Activated CD8-positive, alpha-beta memory T cell treated with anti-CD3 and anti-CD28 coated beads, Interleukin-2, amount 50 U/mL, for 4 hours (primary cell): ENCODE data around the gene ABCB9.
A peak's percentile ranks its signal among the peaks of the same experiment; 100 is the strongest.

Experiments
- DNase-seq: peaks from one replicate; pipeline ENCODE4 v3.0.0-alpha.2; 2020

ABCB9 gene

GRCh38 chr12:122891661-122892525 is 74.4 kb downstream of the ABCB9 start:
- DNase-seq, result no peak

- no peak for DNase-seq
Observed at GRCh38 chr12:122889761-122890520, 76.3 kb downstream of the ABCB9 start.

GRCh38 chr12:122888232-122888752 is 78.0 kb downstream of the ABCB9 start:
- no peak for DNase-seq

- DNase-seq, result no peak
Observed at GRCh38 chr12:122887819-122888212, 78.4 kb downstream of the ABCB9 start.

GRCh38 chr12:122886851-122887818 is 79.1 kb downstream of the ABCB9 start:
- DNase-seq, result peak; percentile 40

- DNase-seq, result no peak
Observed at GRCh38 chr12:122886161-122886560, 80.1 kb downstream of the ABCB9 start.

- DNase-seq, result no peak
Observed at GRCh38 chr12:122884860-122885259, 81.4 kb downstream of the ABCB9 start.

GRCh38 chr12:122884091-122884826 is 82.0 kb downstream of the ABCB9 start:
- no peak for DNase-seq

GRCh38 chr12:122882908-122883558 is 83.2 kb downstream of the ABCB9 start:
- no peak for DNase-seq

- DNase-seq, result no peak
Observed at GRCh38 chr12:122880668-122881067, 85.6 kb downstream of the ABCB9 start.

GRCh38 chr12:122880155-122880667 is 86.1 kb downstream of the ABCB9 start:
- DNase-seq, result no peak
